NCI-H345 treated with DMSO at 0.1 percent for 48 hours (cell line): ENCODE data around the gene PI16.

ENCODE experiments used
- DNase-seq: peaks from one replicate; lab custom pipeline; 2025; ENCODE audit not compliant: unreplicated experiment; lab: John Stamatoyannopoulos, UW

The PI16 gene, protein sequence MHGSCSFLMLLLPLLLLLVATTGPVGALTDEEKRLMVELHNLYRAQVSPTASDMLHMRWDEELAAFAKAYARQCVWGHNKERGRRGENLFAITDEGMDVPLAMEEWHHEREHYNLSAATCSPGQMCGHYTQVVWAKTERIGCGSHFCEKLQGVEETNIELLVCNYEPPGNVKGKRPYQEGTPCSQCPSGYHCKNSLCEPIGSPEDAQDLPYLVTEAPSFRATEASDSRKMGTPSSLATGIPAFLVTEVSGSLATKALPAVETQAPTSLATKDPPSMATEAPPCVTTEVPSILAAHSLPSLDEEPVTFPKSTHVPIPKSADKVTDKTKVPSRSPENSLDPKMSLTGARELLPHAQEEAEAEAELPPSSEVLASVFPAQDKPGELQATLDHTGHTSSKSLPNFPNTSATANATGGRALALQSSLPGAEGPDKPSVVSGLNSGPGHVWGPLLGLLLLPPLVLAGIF

DNA sequence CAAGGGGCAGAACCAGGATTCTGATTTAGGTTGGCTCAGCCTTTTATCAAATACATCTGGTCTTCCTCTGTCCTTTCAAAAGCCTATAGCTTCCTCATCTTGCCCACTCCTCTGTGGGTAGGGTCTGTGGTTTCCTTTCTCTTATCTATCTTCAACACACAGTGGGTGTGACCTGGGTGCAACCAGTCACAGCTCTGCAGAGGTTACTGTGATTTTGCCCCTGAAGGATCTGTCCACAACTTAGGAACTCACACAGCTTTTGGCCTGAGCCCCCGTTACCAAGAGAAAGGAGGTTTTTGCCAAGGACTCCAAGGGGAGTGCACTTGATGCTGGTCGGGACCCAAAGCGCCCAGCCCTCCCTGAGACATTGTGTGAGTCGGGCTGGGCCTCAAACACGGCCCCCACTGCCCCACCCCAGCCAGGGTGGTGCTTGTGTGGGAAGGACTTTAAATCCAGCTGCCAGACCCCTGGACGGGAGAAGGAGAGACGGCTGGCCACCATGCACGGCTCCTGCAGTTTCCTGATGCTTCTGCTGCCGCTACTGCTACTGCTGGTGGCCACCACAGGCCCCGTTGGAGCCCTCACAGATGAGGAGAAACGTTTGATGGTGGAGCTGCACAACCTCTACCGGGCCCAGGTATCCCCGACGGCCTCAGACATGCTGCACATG, at the start of gene PI16:
PI16 (plus strand) TSS at position 477 of the 670 bp plus-strand sequence; CDS start at position 500, 23 bp downstream.
- DNase-seq, result no peak

DNA sequence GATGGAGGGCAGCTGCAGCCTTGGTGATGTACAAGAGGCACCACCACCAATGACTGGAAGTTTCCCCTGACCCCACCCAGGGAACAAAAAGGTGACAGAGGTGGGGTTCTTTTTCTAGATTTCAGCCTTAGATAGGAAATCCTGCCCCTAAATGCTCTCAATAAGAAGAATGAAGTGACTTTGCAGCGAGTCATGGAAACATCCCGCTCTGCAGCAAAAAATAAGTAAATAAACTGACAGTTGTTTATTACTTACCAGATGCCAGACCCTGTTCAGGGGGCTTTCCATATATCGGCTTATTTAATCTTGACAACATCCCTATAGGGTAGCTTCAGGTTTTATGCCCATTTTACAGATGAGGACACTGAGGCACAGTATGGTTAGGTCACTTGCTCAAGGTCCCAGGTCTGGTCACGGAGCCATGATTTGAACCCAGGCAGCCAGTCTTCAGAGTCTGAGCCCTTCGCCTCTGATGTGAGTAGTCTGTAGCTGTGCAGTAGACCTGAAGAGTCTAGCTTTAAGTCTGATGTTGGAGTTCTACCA, 49.6 kb upstream of the PI16 start:
- no peak for DNase-seq

DNA sequence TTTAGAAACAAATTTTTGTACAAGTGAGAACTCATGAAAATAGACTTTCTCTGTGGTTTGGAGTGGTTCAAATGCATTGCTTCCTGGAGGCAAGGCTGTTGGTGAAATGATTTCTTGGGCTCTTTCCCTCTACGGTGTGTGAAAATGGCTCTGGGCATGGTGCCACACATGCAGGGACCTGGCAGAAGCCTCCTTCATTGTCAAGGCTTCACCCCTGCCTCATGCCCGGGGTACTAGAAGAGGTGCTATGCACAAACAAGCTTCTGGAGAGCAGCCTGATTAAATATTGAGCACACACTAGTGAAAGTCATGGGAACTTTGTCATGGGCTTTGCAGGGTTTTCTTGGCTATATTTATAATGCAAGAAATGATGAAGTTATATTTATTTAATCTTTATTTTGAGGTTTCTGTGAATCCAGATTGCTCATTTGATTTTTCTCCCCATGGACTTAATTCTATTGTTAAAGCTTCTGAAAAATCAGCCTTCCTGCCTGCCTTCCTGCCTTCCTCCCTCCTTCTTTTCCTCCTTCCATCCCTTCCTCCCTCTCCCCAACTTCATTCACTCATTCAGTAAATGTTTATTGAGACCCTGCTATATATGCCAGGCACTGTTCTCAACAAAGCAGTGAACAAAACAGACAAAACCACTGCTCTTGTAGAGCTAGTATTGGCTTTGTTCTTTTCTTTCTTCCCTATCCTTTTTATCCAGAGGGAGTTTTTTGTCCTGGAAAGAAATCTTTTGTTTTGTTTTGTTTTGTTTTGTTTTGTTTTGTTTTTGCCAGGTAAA, 47.8 kb upstream of the PI16 start:
- DNase-seq, result peak; percentile 16

DNA sequence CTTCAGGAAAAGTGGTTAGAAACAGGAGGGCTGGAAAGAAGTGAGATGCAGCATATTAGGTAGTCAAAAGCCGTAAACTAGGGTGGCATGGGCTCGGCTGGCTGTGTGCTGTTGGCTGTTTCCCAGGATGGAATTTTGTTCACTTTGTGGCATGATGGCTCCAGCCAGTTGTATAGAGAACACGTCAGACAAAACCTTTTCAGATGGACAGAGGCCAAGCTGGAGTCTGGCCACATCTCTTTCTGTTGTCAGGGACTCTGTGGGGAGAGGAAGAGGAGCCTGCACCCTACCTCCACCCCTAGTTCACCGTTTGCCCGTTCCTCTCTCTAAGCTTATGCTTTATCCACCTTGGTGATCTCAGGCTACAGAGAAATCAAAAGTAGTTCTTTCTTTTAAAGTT, 46.8 kb upstream of the PI16 start:
- no peak for DNase-seq

DNA sequence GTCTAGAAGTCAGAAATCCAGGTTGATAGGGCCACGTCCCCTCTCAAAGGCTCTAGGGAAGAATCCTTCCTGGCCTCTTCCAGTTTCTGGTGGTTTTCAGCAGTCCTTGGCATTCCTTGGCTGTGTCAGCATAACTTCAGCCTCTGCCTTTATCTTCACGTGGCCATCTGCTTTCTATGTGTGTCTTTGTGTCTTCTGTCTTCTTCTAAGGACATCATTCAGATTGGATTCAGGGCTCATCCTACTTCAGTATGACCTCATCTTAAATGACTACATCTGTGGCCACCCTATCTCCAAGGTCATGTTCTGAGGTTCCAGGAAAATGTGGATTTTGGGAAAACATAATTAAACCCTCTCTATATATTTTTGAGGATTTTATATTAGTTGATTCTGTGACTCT, 45.8 kb upstream of the PI16 start:
- DNase-seq, result no peak

DNA sequence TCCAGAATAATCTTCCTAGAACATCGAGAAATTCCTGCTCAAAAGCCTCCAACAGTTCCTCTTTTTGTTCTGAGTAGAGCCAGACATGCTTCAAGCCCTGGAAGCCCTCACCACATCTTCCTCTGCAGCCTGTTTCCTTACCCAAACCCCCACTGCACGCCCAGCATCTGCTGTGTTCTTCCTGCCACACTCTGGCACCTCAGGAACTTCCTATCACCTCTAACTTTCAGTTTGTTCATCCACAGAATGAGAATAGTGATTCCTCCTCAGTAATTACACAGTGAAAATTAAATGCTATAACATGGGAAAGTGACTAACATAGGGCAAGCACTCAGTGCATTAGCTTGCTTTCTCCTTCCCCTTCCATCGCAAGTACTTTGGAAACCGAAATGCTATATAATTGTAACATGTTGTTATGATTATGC, 42.5 kb upstream of the PI16 start:
- no peak for DNase-seq

DNA sequence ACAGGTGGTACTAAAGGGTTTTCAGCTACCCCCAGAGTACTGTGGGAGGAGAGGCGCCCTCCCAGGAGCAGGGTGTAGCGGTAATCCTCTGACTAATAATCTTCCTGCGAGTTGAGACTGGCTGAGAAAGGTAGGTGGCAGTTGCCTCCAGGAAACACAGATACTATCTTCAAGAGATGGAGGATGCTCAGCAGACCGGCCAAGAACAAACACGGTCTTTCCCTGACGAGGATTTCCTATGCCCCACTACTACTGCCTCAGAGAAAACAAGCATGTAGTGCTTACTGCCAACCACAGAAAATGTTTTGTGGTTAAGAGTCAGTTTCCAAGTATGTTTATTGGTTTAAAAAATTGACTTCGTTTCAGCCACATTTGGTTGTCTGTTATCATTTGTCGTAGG, 42.0 kb upstream of the PI16 start:
- no peak for DNase-seq

DNA sequence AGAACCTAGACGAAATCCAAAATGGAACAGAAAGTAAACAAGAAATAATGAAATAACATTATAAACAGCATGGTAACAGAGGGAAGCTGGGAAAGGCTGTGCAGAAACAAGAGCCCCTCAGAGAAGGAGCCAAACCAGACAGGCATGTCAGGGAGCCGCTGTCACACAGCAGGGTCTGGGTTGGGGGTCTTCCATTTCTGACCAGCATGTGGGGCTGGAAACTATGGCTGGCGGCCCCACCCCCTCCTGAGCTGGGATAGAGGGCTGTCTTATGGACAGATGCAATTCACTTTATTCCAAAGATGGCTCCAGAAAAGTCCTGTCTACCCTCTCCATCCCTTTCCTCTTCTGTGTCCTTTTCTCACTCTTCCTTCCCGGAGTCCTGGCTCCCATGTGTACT, 41.5 kb upstream of the PI16 start:
- no peak for DNase-seq

DNA sequence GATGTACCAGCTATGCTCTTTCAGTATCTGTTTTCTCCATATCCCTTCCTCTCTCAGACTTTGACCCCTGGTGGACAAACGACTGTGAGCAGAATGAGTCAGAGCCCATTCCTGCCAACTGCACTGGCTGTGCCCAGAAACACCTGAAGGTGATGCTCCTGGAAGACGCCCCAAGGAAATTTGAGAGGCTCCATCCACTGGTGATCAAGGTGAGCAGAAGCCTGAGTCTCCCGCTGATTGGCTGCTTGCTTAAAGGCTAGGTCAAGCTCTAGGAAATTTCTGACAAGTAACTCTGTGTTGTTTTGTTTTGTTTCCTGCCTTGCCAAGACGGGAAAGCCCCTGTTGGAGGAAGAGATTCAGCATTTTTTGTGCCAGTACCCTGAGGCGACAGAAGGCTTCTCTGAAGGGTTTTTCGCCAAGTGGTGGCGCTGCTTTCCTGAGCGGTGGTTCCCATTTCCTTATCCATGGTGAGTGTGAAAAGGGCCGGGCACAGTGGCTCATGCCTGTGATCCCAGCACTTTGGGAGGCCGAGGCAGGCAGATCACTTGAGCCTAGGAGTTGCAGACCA, 40.2 kb upstream of the PI16 start:
- DNase-seq, result no peak

DNA sequence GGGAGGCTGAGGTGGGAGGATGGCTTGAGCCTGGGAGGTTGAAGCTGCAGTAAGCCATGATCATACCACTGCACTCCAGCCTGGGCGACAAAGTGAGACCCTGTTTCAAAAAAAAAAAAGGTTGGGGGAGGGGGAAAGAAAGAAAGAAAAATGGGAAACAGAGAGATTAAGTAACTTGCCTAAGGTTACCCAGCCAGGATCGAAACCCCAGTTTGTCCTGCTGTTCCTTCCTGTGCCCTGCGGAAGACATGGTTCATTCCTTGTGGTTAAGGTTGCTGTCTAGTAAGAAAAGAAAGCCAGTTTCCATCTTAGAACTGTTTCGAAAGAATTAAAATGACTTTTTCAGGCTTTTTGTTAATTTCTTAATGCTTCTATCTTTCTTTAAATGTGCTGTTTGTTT, 38.9 kb upstream of the PI16 start:
- DNase-seq, result no peak

DNA sequence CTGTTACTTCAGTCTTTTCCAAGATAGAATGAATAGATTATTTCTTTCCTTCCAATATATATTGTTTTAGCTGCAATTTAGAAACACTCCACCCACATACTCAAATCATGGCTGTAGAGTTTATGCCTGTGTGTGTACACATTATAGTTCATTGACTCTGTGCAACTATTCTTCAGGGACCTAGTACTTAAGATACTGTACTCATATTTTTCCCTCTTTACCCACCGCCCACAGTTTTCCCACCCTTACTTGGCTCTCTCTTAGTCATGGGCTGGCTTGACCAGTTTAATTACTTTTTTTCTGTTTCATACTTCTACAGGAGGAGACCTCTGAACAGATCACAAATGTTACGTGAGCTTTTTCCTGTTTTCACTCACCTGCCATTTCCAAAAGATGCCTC, 38.4 kb upstream of the PI16 start:
- no peak for DNase-seq

DNA sequence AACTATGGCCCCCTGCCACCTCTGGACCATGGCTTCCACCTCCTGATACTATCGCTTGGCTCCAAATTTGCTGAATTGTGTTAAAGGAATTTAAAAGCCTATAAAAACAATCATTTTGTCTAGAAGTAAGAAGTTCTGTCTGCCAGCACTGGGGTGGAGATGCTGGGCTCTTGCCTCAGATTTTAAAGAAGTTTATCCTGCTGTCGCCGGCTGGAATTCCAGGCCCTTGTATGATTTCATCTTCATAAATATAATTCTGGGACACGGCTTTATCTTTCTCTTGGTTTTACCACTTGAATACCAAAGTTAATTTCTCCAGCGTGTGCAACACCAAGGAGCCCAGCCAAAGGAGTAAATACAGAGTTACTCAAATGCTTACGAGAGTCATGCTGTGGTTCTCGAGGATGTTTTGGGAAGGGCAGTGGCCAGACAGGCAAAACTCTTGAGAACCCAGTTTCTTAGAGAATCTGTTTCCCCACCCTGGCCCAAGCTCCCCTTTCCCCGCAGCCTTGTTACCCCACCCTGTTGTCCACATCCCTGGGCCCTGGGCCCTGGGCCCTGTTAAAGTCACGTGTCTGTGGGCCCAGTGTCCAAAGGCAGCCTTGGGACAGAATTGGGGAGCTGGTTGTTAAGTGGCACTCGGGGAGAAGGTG, 36.9 kb upstream of the PI16 start:
- DNase-seq, result no peak

DNA sequence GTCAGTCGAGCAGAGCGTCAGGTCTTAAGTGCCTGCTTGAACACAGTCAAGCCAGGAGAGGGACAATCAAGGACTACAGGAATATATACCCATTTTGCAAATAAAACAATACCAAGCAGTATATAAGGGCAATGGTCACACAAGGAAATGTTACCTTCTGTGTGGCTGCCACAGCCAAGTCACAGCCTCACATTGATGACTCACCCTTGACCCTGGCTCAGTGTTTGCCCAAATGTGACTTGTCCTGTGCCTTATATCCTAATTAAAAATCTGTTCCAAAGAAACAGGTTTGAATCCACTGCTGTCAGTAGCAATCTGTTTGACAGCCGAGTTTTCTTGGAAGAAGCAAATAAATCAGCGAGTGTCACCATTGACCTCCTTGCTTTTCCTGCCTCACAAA, 34.5 kb upstream of the PI16 start:
- DNase-seq, result no peak

DNA sequence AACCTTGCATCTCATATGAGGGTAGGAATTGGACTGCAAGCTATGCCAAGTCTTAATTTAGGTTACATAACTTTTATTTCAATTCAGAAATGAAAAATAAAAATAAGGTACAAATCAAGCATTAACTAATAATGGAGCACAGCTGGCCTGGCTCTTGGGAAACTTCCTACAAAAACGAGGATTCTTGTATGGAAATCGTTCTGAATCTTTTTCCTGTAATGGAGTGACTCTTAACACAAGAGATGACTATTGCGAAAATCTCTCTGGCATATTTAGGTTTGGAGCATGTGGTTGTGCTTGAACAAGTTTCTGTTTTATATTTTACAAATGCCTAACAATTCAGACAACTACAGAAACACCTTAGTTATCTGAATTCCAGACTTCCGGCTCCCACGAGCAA, 34.0 kb upstream of the PI16 start:
- no peak for DNase-seq

DNA sequence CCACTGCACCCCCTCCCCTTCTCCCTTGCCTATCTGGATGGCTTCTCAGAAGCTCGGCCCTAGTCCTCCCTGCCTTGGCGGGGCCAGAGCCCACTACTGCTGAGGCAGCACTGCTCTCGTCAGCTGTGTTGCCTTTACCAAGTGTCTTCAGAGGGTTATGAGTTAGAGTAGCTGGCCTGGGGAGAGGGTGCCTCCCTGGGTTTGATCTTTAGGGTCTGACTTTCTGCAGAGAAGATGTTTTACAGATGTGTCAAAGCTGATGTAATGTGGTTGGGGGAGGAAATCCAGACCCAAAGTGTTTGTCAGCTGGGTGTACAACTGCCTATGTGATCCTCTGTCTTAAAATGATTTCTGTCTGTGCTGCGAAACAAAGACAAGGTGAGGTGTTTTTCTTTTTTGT, 30.4 kb upstream of the PI16 start:
- no peak for DNase-seq

DNA sequence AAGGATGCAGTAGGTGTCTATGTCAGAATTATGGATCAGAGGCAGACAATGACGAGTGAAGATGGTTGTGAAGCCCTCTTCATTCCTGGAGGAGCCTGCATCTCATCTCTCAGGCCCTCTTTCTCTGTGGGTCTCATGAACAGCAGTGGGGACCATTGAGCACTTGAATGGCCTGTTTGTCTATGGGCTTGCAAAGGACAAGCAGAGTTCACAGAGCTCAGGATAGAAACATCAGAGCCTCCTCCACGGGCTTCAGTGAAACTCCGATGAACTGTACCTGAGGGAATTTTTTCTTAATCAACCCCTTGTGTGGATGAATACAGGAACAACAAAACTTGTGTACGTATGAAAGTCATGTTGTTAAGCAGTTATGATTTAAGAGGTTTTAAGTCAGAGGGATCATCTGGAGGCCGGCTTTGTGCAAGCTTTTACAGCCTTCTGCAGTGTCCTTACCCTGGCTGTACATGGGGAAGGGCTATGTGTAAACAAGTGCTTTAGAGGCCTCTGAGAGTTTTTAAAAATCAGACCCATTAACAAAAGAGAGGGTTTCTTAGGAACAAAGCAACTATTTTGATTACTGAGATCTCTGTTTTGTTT, 29.7 kb upstream of the PI16 start:
- DNase-seq, result no peak

DNA sequence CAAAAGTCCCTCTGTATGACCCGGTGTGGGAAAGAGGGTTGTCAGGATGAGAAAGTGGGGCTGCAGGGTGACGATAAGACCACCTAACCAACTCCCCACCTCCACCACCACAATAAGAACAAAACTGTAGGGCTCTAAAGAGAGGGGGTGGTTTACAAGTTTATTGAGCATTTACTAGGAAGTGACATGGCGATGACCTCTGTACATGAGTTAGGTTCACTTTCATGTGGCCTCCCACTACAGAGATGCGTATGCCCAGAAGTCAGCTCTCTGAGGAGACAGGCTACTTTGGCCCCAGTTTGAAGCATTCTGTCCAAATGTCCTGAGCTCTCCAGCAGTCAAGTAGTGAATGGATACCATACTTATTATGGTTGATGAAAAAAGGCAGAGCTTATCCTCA, 28.7 kb upstream of the PI16 start:
- no peak for DNase-seq

DNA sequence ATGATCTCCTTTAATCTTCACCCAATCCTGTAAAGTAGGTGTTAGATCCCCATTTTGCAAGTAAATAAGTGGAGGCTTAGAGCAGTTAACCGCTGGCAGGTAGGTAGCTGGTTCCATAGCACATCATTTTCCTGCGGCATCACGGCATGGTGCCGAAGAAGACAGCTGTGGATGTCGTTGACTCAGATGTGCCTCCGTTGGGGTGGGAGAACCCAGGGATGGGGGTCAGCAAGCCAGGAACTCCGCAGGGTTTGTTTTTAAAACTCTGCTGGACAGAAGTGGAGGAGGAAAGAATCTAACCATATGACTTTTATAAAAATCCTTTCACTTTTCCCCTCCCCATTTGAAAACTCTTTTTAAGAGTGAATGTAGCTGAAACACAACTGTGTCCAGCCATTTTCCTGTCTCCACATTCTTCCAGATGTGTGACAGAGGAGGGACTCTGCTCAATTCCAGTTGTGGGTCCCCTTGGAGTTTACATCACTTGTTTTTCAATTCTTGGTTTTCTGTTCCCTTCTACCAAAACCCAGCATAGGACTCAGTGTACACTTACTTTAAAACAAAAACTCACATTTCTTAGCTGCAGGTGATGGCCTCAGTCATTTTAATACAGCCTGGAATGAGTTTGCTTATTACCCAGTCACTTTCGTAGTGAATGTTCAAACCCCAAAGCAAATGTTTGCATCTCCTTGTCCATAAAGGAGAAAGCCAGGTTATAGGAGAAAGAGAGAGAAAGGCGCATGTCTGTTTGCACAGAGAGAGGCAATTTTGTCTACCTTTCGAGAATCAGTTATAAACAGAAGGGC, 27.6 kb upstream of the PI16 start:
- no peak for DNase-seq
